Naive thymus-derived CD4-positive, alpha-beta T cell (primary cell): ENCODE data around the gene PRSS8. TPM values are rescaled to one million over a fixed set of nuclear protein-coding genes. Genes with fewer than 3 reads are reported as not detected.

Source experiments
- ATAC-seq: fragments of 150-1000 bp; cut with Tn5 transposase; 2 replicates; pipeline ENCODE4 v1.10.0; 2021; ENCODE audit warnings: mild to moderate bottlenecking, moderate library complexity
- CTCF ChIA-PET: fragments of 350-600 bp; sonication (Branson Sonifier 250); formaldehyde crosslinking; loops from one replicate; lab custom pipeline; 2021; ENCODE audit warnings: antibody characterized with exemption; lab: Charles Lee
- POLR2A ChIA-PET: fragments of 350-600 bp; sonication (Branson Sonifier 250); formaldehyde crosslinking; loops from one replicate; lab custom pipeline; 2021; ENCODE audit warnings: antibody characterized with exemption, inconsistent platforms; lab: Charles Lee
- DNase-seq, 9 donors: peaks; one replicate each; pipeline versions ENCODE4 v3.0.0 to v3.0.0-alpha.2; 2020 to 2022; ENCODE audit warnings: mixed read lengths in 1 of 9
- H3K27ac ChIP-seq: one replicate; pipeline ENCODE4 v1.7.0; 2013; ENCODE audit warnings: mild to moderate bottlenecking, low read depth, low read length, moderate library complexity
- H3K27me3 ChIP-seq, 2 donors: one replicate each; pipeline ENCODE4 v1.7.0; 2013; ENCODE audit warnings: low read length in 2 of 2, mild to moderate bottlenecking in 2 of 2, moderate library complexity in 2 of 2; ENCODE audit not compliant: control insufficient read depth in 2 of 2, insufficient read depth in 2 of 2
- H3K36me3 ChIP-seq, 3 experiments: 1 replicate in 2 of 3; 2 replicates in 1 of 3; pipeline ENCODE4 v1.7.0; 2013; ENCODE audit warnings: low read length in 3 of 3, mild to moderate bottlenecking in 3 of 3, moderate library complexity in 1 of 3; ENCODE audit not compliant: insufficient read depth in 3 of 3, control insufficient read depth in 2 of 3
- H3K4me1 ChIP-seq, 2 donors: one replicate each; pipeline ENCODE4 v1.7.0; 2013; ENCODE audit warnings: low read length in 2 of 2, mild to moderate bottlenecking in 2 of 2, moderate library complexity in 1 of 2; ENCODE audit not compliant: control insufficient read depth in 2 of 2, insufficient read depth in 2 of 2
- H3K4me3 ChIP-seq: 2 replicates; pipeline ENCODE4 v1.7.0; 2013; ENCODE audit warnings: mild to moderate bottlenecking, low read length
- H3K9me3 ChIP-seq, 3 experiments: 1 replicate in 2 of 3; 2 replicates in 1 of 3; pipeline ENCODE4 v1.7.0; 2013; ENCODE audit warnings: low read length in 3 of 3; ENCODE audit not compliant: control insufficient read depth in 2 of 3
- H3K27ac Mint-ChIP-seq, 9 donors: one replicate each; pipeline ENCODE4 v1.8.0; 2020 to 2022; ENCODE audit warnings: mixed read lengths in 9 of 9, mild to moderate bottlenecking in 8 of 9, moderate library complexity in 5 of 9, inconsistent platforms in 2 of 9
- H3K27me3 Mint-ChIP-seq, 5 donors: one replicate each; pipeline ENCODE4 v1.8.0; 2021 to 2022; ENCODE audit warnings: mixed read lengths in 5 of 5, mild to moderate bottlenecking in 1 of 5
- H3K36me3 Mint-ChIP-seq, 5 donors: one replicate each; pipeline ENCODE4 v1.8.0; 2020 to 2022; ENCODE audit warnings: mixed read lengths in 5 of 5, mild to moderate bottlenecking in 3 of 5, inconsistent platforms in 1 of 5
- H3K4me1 Mint-ChIP-seq, 7 donors: one replicate each; pipeline ENCODE4 v1.8.0; 2020 to 2022; ENCODE audit warnings: mixed read lengths in 7 of 7, mild to moderate bottlenecking in 3 of 7, inconsistent platforms in 1 of 7
- H3K4me3 Mint-ChIP-seq, 10 donors: one replicate each; pipeline ENCODE4 v1.8.0; 2020 to 2022; ENCODE audit warnings: mild to moderate bottlenecking in 10 of 10, mixed read lengths in 10 of 10, moderate library complexity in 6 of 10, inconsistent platforms in 2 of 10
- H3K9me3 Mint-ChIP-seq, 11 donors: one replicate each; pipeline ENCODE4 v1.8.0; 2020 to 2022; ENCODE audit warnings: mixed read lengths in 11 of 11, mild to moderate bottlenecking in 4 of 11, inconsistent platforms in 1 of 11, moderate library complexity in 1 of 11
- intact Hi-C, 2 donors: fragments of 100-400 bp; cut with micrococcal nuclease; formaldehyde crosslinking; loops; one replicate each; pipeline ENCODE4 v1.15.1; 2023
- polyA plus RNA-seq, 2 donors: library from polyadenylated mRNA; unstranded; fragments of 300-500 nt; fragmentation: Illumina TruSeq; gene quantifications; one replicate each; pipeline ENCODE4 v1.2.3, GENCODE V29; 2021
- total RNA-seq, 6 experiments: library from RNA in 5 of 6; stranded (reverse) in 5 of 6; gene quantifications; 1 replicate in 5 of 6; 2 replicates in 1 of 6; pipeline ENCODE4 v1.2.3 and lab custom pipeline; 2021 to 2026

The PRSS8 gene
- total and polyA plus RNA-seq, 7 experiments from 2014 or later, result not detected

DNA sequence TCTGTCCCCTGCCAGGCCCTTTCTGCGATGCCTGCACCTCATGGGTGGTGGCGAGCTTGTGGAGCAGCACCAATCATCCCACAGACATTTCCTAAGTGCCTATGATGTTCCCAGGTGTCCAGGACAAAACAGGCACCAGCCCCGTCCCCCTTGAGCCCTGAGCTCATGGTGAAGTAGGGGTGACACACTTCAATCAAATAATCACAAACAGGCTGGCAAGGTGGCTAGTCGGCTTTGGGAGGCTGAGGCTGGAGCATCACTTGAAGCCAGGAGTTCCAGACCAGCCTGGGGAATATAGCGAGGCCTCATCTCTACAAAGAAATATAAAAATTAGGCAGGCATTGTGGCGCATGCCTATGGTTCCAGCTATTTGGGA is 748 bp upstream of the PRSS8 start:
- Mint-ChIP-seq H3K27ac (peak overlapping the region in 2 of 9 donors; percentile 18 to 24), H3K9me3 (peaks cover 0 to 2% (median 0%) of the 10 kb centered on the region in 11 donors), H3K4me3 (no peak overlapping the region), H3K4me1 (peaks cover 0 to 7% (median 0%) of the 10 kb centered on the region in 7 donors), H3K36me3 (peaks cover 0 to 1% (median 0%) of the 10 kb centered on the region in 5 donors), H3K27me3 (no peaks in the 10 kb centered on the region)
- DNase-seq (no peak), ATAC-seq (no peak)
- ChIA-PET POLR2A (interaction anchor here (1.1 to 1.2 kb wide), 2 partner anchors 15 to 18 kb away, joined by 5 read pairs; partner anchors contain the start of gene KAT8), CTCF (no interaction called here)
- Histone ChIP-seq H3K27ac (no peak overlapping the region), H3K27me3 (no peaks in the 10 kb centered on the region), H3K36me3 (peaks cover 0 to 25% (median 0%) of the 10 kb centered on the region in 3 experiments), H3K9me3 (no peaks in the 10 kb centered on the region), H3K4me1 (no peaks in the 10 kb centered on the region), H3K4me3 (no peak overlapping the region)
- intact Hi-C loops, result no loop called here

- H3K9me3 Mint-ChIP-seq, result no peaks in the 10 kb centered on the region
- intact Hi-C loops, result no loop called here
- H3K27ac ChIP-seq, result no peak overlapping the region
- peaks cover 0 to 7% (median 0%) of the 10 kb centered on the region in 7 donors for H3K4me1 Mint-ChIP-seq
- no peaks in the 10 kb centered on the region for H3K4me1 ChIP-seq
- H3K27me3 ChIP-seq, result no peaks in the 10 kb centered on the region
- no peaks in the 10 kb centered on the region for H3K9me3 ChIP-seq
- no peak overlapping the region for H3K4me3 ChIP-seq
- DNase-seq (no peak), ATAC-seq (no peak)
- no peak overlapping the region for H3K27ac Mint-ChIP-seq
- CTCF ChIA-PET, result no interaction called here
- no peaks in the 10 kb centered on the region for H3K27me3 Mint-ChIP-seq
- no peak overlapping the region for H3K4me3 Mint-ChIP-seq
- POLR2A ChIA-PET, result no interaction called here
- H3K36me3 ChIP-seq, result peaks cover 0 to 39% (median 0%) of the 10 kb centered on the region in 3 experiments
- H3K36me3 Mint-ChIP-seq, result peaks cover 0 to 6% (median 1%) of the 10 kb centered on the region in 5 donors
These were observed 647 bp downstream of the PRSS8 start for GRCh38 chr16:31134625-31135534.

- peak; percentile 63 for ATAC-seq
- POLR2A ChIA-PET, result no interaction called here
- no peaks in the 10 kb centered on the region for H3K9me3 Mint-ChIP-seq
- Histone ChIP-seq H3K4me1 (no peaks in the 10 kb centered on the region), H3K36me3 (peaks cover 0 to 46% (median 0%) of the 10 kb centered on the region in 3 experiments), H3K4me3 (no peak overlapping the region), H3K27me3 (no peaks in the 10 kb centered on the region), H3K9me3 (no peaks in the 10 kb centered on the region), H3K27ac (no peak overlapping the region)
- H3K36me3 Mint-ChIP-seq, result peaks cover 0 to 6% (median 1%) of the 10 kb centered on the region in 5 donors
- DNase-seq, result no peak
- peaks cover 0 to 7% (median under 1%) of the 10 kb centered on the region in 7 donors for H3K4me1 Mint-ChIP-seq
- CTCF ChIA-PET, result no interaction called here
- H3K27ac Mint-ChIP-seq, result peak overlapping the region in 4 of 9 donors; percentile 38 to 73 (median 50)
- intact Hi-C loops, result no loop called here
- H3K27me3 Mint-ChIP-seq, result no peaks in the 10 kb centered on the region
- no peak overlapping the region for H3K4me3 Mint-ChIP-seq
These were observed 1.4 kb downstream of the PRSS8 start for GRCh38 chr16:31134091-31134571.

GRCh38 chr16:31133046-31133501 is 2.5 kb downstream of the PRSS8 start:
- H3K4me1 Mint-ChIP-seq, result peaks cover 0 to 10% (median 7%) of the 10 kb centered on the region in 7 donors
- ChIA-PET POLR2A (no interaction called here), CTCF (interaction anchor here (0.6 kb wide), 1 partner anchor 246 kb away, joined by 3 read pairs; no protein-coding TSS in a partner anchor)
- no peaks in the 10 kb centered on the region for H3K27me3 Mint-ChIP-seq
- Histone ChIP-seq H3K9me3 (no peaks in the 10 kb centered on the region), H3K27me3 (no peaks in the 10 kb centered on the region), H3K27ac (no peak overlapping the region), H3K36me3 (peaks cover 0 to 57% (median 5%) of the 10 kb centered on the region in 3 experiments), H3K4me3 (no peak overlapping the region), H3K4me1 (no peaks in the 10 kb centered on the region)
- H3K27ac Mint-ChIP-seq, result peak overlapping the region in 4 of 9 donors; percentile 9 to 73 (median 34)
- no peaks in the 10 kb centered on the region for H3K9me3 Mint-ChIP-seq
- peaks cover 0 to 6% (median 1%) of the 10 kb centered on the region in 5 donors for H3K36me3 Mint-ChIP-seq
- H3K4me3 Mint-ChIP-seq, result no peak overlapping the region
- ATAC-seq, result no peak
- intact Hi-C loops, result no loop called here
- DNase-seq, result no peak

GRCh38 chr16:31132303-31132979 is 3.1 kb downstream of the PRSS8 start:
- no peaks in the 10 kb centered on the region for H3K9me3 ChIP-seq
- intact Hi-C loops, result no loop called here
- ChIA-PET CTCF (interaction anchor here (1.1 kb wide), 1 partner anchor 21 kb away, joined by 3 read pairs; no protein-coding TSS in a partner anchor), POLR2A (no interaction called here)
- Mint-ChIP-seq H3K4me1 (peaks cover 3 to 14% (median 9%) of the 10 kb centered on the region in 7 donors), H3K27ac (no peak overlapping the region), H3K27me3 (no peaks in the 10 kb centered on the region), H3K9me3 (no peaks in the 10 kb centered on the region), H3K4me3 (no peak overlapping the region), H3K36me3 (peaks cover 0 to 10% (median 4%) of the 10 kb centered on the region in 5 donors)
- peaks cover 5 to 63% (median 6%) of the 10 kb centered on the region in 3 experiments for H3K36me3 ChIP-seq
- no peak for ATAC-seq
- no peaks in the 10 kb centered on the region for H3K4me1 ChIP-seq
- DNase-seq, result no peak
- no peak overlapping the region for H3K27ac ChIP-seq
- H3K4me3 ChIP-seq, result no peak overlapping the region
- no peaks in the 10 kb centered on the region for H3K27me3 ChIP-seq

GRCh38 chr16:31131841-31132271 is 3.7 kb downstream of the PRSS8 start:
- Histone ChIP-seq H3K27me3 (no peaks in the 10 kb centered on the region), H3K4me3 (no peak overlapping the region), H3K9me3 (no peaks in the 10 kb centered on the region), H3K4me1 (no peaks in the 10 kb centered on the region), H3K36me3 (peaks cover 5 to 69% (median 8%) of the 10 kb centered on the region in 3 experiments), H3K27ac (no peak overlapping the region)
- Mint-ChIP-seq H3K9me3 (no peaks in the 10 kb centered on the region), H3K36me3 (peaks cover 0 to 10% (median 4%) of the 10 kb centered on the region in 5 donors), H3K27ac (no peak overlapping the region), H3K4me1 (peaks cover 3 to 14% (median 9%) of the 10 kb centered on the region in 7 donors), H3K4me3 (no peak overlapping the region), H3K27me3 (no peaks in the 10 kb centered on the region)
- no peak for ATAC-seq
- CTCF ChIA-PET, result interaction anchor here (1.1 kb wide), 1 partner anchor 20 kb away, joined by 3 read pairs; no protein-coding TSS in a partner anchor
- no peak for DNase-seq
- intact Hi-C loops, result no loop called here
- POLR2A ChIA-PET, result interaction anchor here (0.7 to 1.9 kb wide), 2 partner anchors 10 to 71 kb away, joined by 3 to 8 read pairs; partner anchors contain the start of gene PYCARD
